ENCODE data around the gene FAM20A.

FAM20A gene

GRCh38 chr17:68516732-68517131 lies 84.4 kb downstream of the FAM20A start:
- no peaks in the 10 kb centered on the region for H3K27me3 ChIP-seq (ENCODE audit: insufficient read depth, low read length, poor library complexity)
- no peaks in the 10 kb centered on the region for H3K9me3 ChIP-seq (ENCODE audit: insufficient read depth, low read length, severe bottlenecking)
- H3K27ac ChIP-seq (ENCODE audit: low read length) = no peak overlapping the region
- TF ChIP-seq EZH2 (IDR thresholded peaks at IDR 0.05; ENCODE audit: borderline replicate concordance, low read depth, low read length, severe bottlenecking) = no peak
- no peak for TF ChIP-seq CTCF (IDR thresholded peaks at IDR 0.05; ENCODE audit: borderline replicate concordance, extremely low read depth, low read length, poor library complexity, severe bottlenecking)
- no peak overlapping the region for H3K4me2 ChIP-seq (ENCODE audit: insufficient read depth, low read length)
- peaks cover 37% of the 10 kb centered on the region for H3K79me2 ChIP-seq (ENCODE audit: insufficient read depth, low read length)
- DNase-seq = no peak
- H3K9ac ChIP-seq (ENCODE audit: low read depth, low read length) = no peak overlapping the region
- H3K36me3 ChIP-seq (ENCODE audit: insufficient read depth, low read length) = peaks cover 43% of the 10 kb centered on the region
- H3K4me3 ChIP-seq (ENCODE audit: low read depth in 1 of 2, low read length in 2 of 2) = no peak overlapping the region
- peaks cover 10% of the 10 kb centered on the region; the same call in 1 of the 2 replicates for H4K20me1 ChIP-seq (ENCODE audit: insufficient read depth, low read length)
- H2AFZ ChIP-seq (ENCODE audit: low read depth, low read length) = no peak overlapping the region
- peaks cover 29% of the 10 kb centered on the region for H3K4me1 ChIP-seq (ENCODE audit: insufficient read depth, low read length)
- ATAC-seq (ENCODE audit: insufficient read depth, low read depth) = no peak

GRCh38 chr17:68514831-68515635 lies 86.1 kb downstream of the FAM20A start:
- H3K4me2 ChIP-seq (ENCODE audit: insufficient read depth, low read length) = peak overlapping the region; percentile 96; the same call in 1 of the 2 replicates
- peaks cover 35% of the 10 kb centered on the region for H3K4me1 ChIP-seq (ENCODE audit: insufficient read depth, low read length)
- H3K9me3 ChIP-seq (ENCODE audit: insufficient read depth, low read length, severe bottlenecking) = no peaks in the 10 kb centered on the region
- no peak overlapping the region for H3K9ac ChIP-seq (ENCODE audit: low read depth, low read length)
- no peaks in the 10 kb centered on the region for H3K27me3 ChIP-seq (ENCODE audit: insufficient read depth, low read length, poor library complexity)
- H3K27ac ChIP-seq (ENCODE audit: low read length) = no peak overlapping the region
- no peak for DNase-seq
- peaks cover 10% of the 10 kb centered on the region; the same call in 1 of the 2 replicates for H4K20me1 ChIP-seq (ENCODE audit: insufficient read depth, low read length)
- peaks cover 37% of the 10 kb centered on the region for H3K79me2 ChIP-seq (ENCODE audit: insufficient read depth, low read length)
- no peak overlapping the region for H2AFZ ChIP-seq (ENCODE audit: low read depth, low read length)
- no peak overlapping the region for H3K4me3 ChIP-seq (ENCODE audit: low read depth in 1 of 2, low read length in 2 of 2)
- H3K36me3 ChIP-seq (ENCODE audit: insufficient read depth, low read length) = peaks cover 41% of the 10 kb centered on the region
- no peak for ATAC-seq (ENCODE audit: insufficient read depth, low read depth)
- TF ChIP-seq CTCF (IDR thresholded peaks at IDR 0.05; ENCODE audit: borderline replicate concordance, extremely low read depth, low read length, poor library complexity, severe bottlenecking) (no peak), EZH2 (IDR thresholded peaks at IDR 0.05; ENCODE audit: borderline replicate concordance, low read depth, low read length, severe bottlenecking) (no peak)

GRCh38 chr17:68513932-68514331 lies 87.2 kb downstream of the FAM20A start:
- TF ChIP-seq CTCF (IDR thresholded peaks at IDR 0.05; ENCODE audit: borderline replicate concordance, extremely low read depth, low read length, poor library complexity, severe bottlenecking) (no peak), EZH2 (IDR thresholded peaks at IDR 0.05; ENCODE audit: borderline replicate concordance, low read depth, low read length, severe bottlenecking) (no peak)
- no peaks in the 10 kb centered on the region for H3K9me3 ChIP-seq (ENCODE audit: insufficient read depth, low read length, severe bottlenecking)
- no peak overlapping the region for H2AFZ ChIP-seq (ENCODE audit: low read depth, low read length)
- H3K27ac ChIP-seq (ENCODE audit: low read length) = no peak overlapping the region; the same call in 1 of the 2 replicates
- peaks cover 37% of the 10 kb centered on the region for H3K79me2 ChIP-seq (ENCODE audit: insufficient read depth, low read length)
- peak overlapping the region; percentile 96 for H3K4me2 ChIP-seq (ENCODE audit: insufficient read depth, low read length)
- peaks cover 38% of the 10 kb centered on the region for H3K36me3 ChIP-seq (ENCODE audit: insufficient read depth, low read length)
- no peaks in the 10 kb centered on the region for H3K27me3 ChIP-seq (ENCODE audit: insufficient read depth, low read length, poor library complexity)
- ATAC-seq (ENCODE audit: insufficient read depth, low read depth) (no peak), DNase-seq (no peak)
- peak overlapping the region in 1 of 2 experiments; percentile 80; a peak in 2 of 4 replicates for H3K4me3 ChIP-seq (ENCODE audit: low read depth in 1 of 2, low read length in 2 of 2)
- H4K20me1 ChIP-seq (ENCODE audit: insufficient read depth, low read length) = peaks cover 10% of the 10 kb centered on the region; the same call in 1 of the 2 replicates
- peaks cover 38% of the 10 kb centered on the region for H3K4me1 ChIP-seq (ENCODE audit: insufficient read depth, low read length)
- peak overlapping the region; percentile 70 for H3K9ac ChIP-seq (ENCODE audit: low read depth, low read length)

Measured in DND-41 (cell line).